H1 (cell line): ENCODE measurements around the gene LAMB1. TPM values are rescaled to one million over a fixed set of nuclear protein-coding genes. Genes with fewer than 3 reads are reported as not detected.

ENCODE experiments used
- polyA plus RNA-seq, 7 experiments: library from polyadenylated mRNA; depleted of rRNA in 3 of 7; stranded (reverse) in 5 of 7; unstranded in 2 of 7; fragments of >200 nt in 5 of 7; fragments of 200-250 nt in 2 of 7; gene quantifications; 1 replicate in 5 of 7; 2 replicates in 1 of 7; 4 replicates in 1 of 7; pipeline versions ENCODE4 v1.2.1 to v1.2.3, GENCODE V29; 2011 to 2013; ENCODE audit warnings: missing spikeins in 2 of 7, mixed read lengths in 2 of 7
- total RNA-seq: library from RNA; stranded (reverse); fragmentation: NEBNext Ultra II Directional; extraction: Animal tissue kit (Norgen Biotek cat#: 25700); gene quantifications from 2 replicates; pipeline ENCODE4 v1.2.1, GENCODE V29; 2021
- TF ChIP-seq, protein P1 (sequence below): IDR thresholded peaks from 2 replicates; pipeline ENCODE4 v1.6.1; 2012; ENCODE audit warnings: inconsistent platforms

LAMB1 gene
- total and polyA plus RNA-seq, 2 of the 8 experiments (the other 6 are each of a cell fraction or from before 2014, with no cell fraction given): 31.9 to 38.5 TPM

- TF ChIP-seq, protein P1, sequence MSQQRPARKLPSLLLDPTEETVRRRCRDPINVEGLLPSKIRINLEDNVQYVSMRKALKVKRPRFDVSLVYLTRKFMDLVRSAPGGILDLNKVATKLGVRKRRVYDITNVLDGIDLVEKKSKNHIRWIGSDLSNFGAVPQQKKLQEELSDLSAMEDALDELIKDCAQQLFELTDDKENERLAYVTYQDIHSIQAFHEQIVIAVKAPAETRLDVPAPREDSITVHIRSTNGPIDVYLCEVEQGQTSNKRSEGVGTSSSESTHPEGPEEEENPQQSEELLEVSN: no peak
Observed at GRCh38 chr7:108037741-108038140, 34.8 kb upstream of the LAMB1 start (continued).
